ENCODE data around the gene TTLL11.

TTLL11 gene

GRCh38 chr9:121929893-121930875, 162.9 kb downstream of the TTLL11 start:
- FAIRE-seq = no peak

- no peak for FAIRE-seq
Measured at GRCh38 chr9:121927636-121928035, 165.5 kb downstream of the TTLL11 start.

- FAIRE-seq = no peak
Measured at GRCh38 chr9:121927081-121927480, 166.0 kb downstream of the TTLL11 start.

GRCh38 chr9:121926351-121926801, 166.7 kb downstream of the TTLL11 start:
- no peak for FAIRE-seq

- no peak for FAIRE-seq
Measured at GRCh38 chr9:121925935-121926334, 167.2 kb downstream of the TTLL11 start.

- no peak for FAIRE-seq
Measured at GRCh38 chr9:121924700-121925099, 168.4 kb downstream of the TTLL11 start.

- FAIRE-seq = no peak
Measured at GRCh38 chr9:121921444-121921843, 171.7 kb downstream of the TTLL11 start.

GRCh38 chr9:121917375-121918335, 175.5 kb downstream of the TTLL11 start:
- no peak for FAIRE-seq

GRCh38 chr9:121915304-121915625, 177.8 kb downstream of the TTLL11 start:
- FAIRE-seq = no peak

- FAIRE-seq = no peak
Measured at GRCh38 chr9:121914604-121915303, 178.4 kb downstream of the TTLL11 start.

GRCh38 chr9:121914017-121914595, 179.0 kb downstream of the TTLL11 start:
- no peak for FAIRE-seq

GRCh38 chr9:121912812-121913627, 180.1 kb downstream of the TTLL11 start:
- no peak for FAIRE-seq

GRCh38 chr9:121910491-121911040, 182.5 kb downstream of the TTLL11 start:
- no peak for FAIRE-seq

GRCh38 chr9:121909111-121909510, 184.0 kb downstream of the TTLL11 start:
- FAIRE-seq = no peak

GRCh38 chr9:121906074-121906870, 186.8 kb downstream of the TTLL11 start:
- no peak for FAIRE-seq

- no peak for FAIRE-seq
Measured at GRCh38 chr9:121902461-121903135, 190.5 kb downstream of the TTLL11 start.

- no peak for FAIRE-seq
Measured at GRCh38 chr9:121901616-121902015, 191.5 kb downstream of the TTLL11 start.

GRCh38 chr9:121900163-121900562, 192.9 kb downstream of the TTLL11 start:
- no peak for FAIRE-seq

GRCh38 chr9:121898856-121899255, 194.3 kb downstream of the TTLL11 start:
- no peak for FAIRE-seq

- FAIRE-seq = no peak
Measured at GRCh38 chr9:121897140-121897539, 196.0 kb downstream of the TTLL11 start.
